Kidney epithelial cell (primary cell): ENCODE measurements around the gene GALNT17. TPM values are rescaled to one million over a fixed set of nuclear protein-coding genes. Genes with fewer than 3 reads are reported as not detected.

ENCODE experiments used
- DNase-seq: peaks from one replicate; pipeline ENCODE4 v3.0.0-alpha.2; 2010; ENCODE audit warnings: low read depth
- H3K27me3 ChIP-seq: 2 replicates; pipeline ENCODE4 v1.6.0; 2011; ENCODE audit warnings: low read length; ENCODE audit not compliant: control insufficient read depth, insufficient read depth
- H3K36me3 ChIP-seq: 2 replicates; pipeline ENCODE4 v1.5.1; 2011; ENCODE audit warnings: low read length; ENCODE audit not compliant: control insufficient read depth, insufficient read depth
- H3K4me3 ChIP-seq: 2 replicates; pipeline ENCODE4 v1.5.1; 2011; ENCODE audit warnings: low read depth, mild to moderate bottlenecking, control low read depth, low read length
- total RNA-seq: library from RNA; depleted of rRNA; stranded (reverse); fragments of >200 nt; gene quantifications from 2 replicates; pipeline ENCODE4 v1.2.3, GENCODE V29; 2015
- TF ChIP-seq, protein P1 (sequence below): IDR thresholded peaks from 2 replicates; pipeline ENCODE4 v1.5.1; 2011; ENCODE audit warnings: mild to moderate bottlenecking, moderate library complexity, low read length, control low read depth, inconsistent platforms; ENCODE audit not compliant: insufficient read depth, poor library complexity, severe bottlenecking

GALNT17 gene
- total RNA-seq, 1 donor from 2014 or later: 3.3 TPM

- Histone ChIP-seq H3K4me3 (no peak overlapping the region), H3K27me3 (no peaks in the 10 kb centered on the region), H3K36me3 (no peaks in the 10 kb centered on the region)
- TF ChIP-seq, protein P1, sequence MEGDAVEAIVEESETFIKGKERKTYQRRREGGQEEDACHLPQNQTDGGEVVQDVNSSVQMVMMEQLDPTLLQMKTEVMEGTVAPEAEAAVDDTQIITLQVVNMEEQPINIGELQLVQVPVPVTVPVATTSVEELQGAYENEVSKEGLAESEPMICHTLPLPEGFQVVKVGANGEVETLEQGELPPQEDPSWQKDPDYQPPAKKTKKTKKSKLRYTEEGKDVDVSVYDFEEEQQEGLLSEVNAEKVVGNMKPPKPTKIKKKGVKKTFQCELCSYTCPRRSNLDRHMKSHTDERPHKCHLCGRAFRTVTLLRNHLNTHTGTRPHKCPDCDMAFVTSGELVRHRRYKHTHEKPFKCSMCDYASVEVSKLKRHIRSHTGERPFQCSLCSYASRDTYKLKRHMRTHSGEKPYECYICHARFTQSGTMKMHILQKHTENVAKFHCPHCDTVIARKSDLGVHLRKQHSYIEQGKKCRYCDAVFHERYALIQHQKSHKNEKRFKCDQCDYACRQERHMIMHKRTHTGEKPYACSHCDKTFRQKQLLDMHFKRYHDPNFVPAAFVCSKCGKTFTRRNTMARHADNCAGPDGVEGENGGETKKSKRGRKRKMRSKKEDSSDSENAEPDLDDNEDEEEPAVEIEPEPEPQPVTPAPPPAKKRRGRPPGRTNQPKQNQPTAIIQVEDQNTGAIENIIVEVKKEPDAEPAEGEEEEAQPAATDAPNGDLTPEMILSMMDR: no peak
- no peak for DNase-seq
These were observed 229.6 kb downstream of the GALNT17 start for GRCh38 chr7:71361451-71362032.

- Histone ChIP-seq H3K27me3 (no peaks in the 10 kb centered on the region), H3K36me3 (no peaks in the 10 kb centered on the region), H3K4me3 (no peak overlapping the region)
- TF ChIP-seq, protein P1: no peak
- DNase-seq: no peak
These were observed 230.3 kb downstream of the GALNT17 start for GRCh38 chr7:71362240-71362639.

- DNase-seq: no peak
- Histone ChIP-seq H3K4me3 (no peak overlapping the region), H3K27me3 (no peaks in the 10 kb centered on the region), H3K36me3 (no peaks in the 10 kb centered on the region)
- TF ChIP-seq, protein P1: no peak
These were observed 231.3 kb downstream of the GALNT17 start for GRCh38 chr7:71363223-71363622.

GRCh38 chr7:71363627-71364026 is 231.7 kb downstream of the GALNT17 start:
- DNase-seq: no peak
- TF ChIP-seq, protein P1: no peak
- Histone ChIP-seq H3K4me3 (no peak overlapping the region), H3K27me3 (no peaks in the 10 kb centered on the region), H3K36me3 (no peaks in the 10 kb centered on the region)

DNA sequence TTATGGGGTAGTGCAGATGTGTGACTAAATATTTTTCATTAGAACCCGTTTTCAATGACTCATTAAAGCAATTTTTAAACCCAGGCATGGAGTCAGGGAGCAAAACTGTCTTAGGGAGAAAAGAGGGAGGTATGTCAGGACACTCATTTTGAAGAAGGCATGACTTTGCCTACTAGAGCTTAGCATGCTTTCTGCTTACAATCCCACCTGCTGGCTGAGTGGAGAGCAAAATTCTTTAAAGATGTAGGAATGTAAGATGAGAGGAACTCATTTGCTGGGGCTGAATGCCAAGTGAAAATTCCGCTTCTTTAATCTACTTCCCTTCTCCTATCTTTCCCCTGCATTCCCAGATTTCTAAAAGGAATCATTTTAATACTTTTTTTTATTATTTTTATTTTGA is 232.6 kb downstream of the GALNT17 start:
- H3K36me3 ChIP-seq: no peaks in the 10 kb centered on the region
- H3K4me3 ChIP-seq: no peak overlapping the region
- no peak for DNase-seq
- TF ChIP-seq, protein P1: no peak
- H3K27me3 ChIP-seq: no peaks in the 10 kb centered on the region

DNA sequence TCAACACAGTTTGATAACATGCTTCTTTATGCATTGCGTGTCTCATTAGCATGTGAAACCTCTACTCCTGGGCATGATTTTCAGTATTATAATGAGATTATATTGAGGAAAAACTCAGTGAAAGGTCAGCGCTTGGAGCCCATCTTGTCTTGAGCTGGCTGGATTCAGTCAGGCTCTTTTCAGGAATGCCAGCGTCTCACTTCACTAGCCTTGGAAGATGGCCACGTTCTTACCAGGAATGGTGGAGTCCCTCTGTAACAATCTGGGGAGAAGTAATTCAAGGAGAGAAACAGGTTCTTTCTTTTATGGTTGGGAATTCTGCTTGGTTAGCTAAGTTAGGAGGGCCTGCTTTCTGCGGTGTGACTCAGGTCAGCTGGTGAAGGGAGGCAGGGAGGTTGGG is 241.0 kb downstream of the GALNT17 start:
- no peak for DNase-seq
- no peaks in the 10 kb centered on the region for H3K36me3 ChIP-seq
- no peak overlapping the region for H3K4me3 ChIP-seq
- no peaks in the 10 kb centered on the region for H3K27me3 ChIP-seq
- TF ChIP-seq, protein P1: no peak
